ENCODE results near the gene CAMKK1. TPM values are rescaled to one million over a fixed set of nuclear protein-coding genes. Genes with fewer than 3 reads are reported as not detected.

CAMKK1 gene
- total RNA-seq: 10 to 100 TPM in 1 of 2 donors, 1 to 10 TPM in 1; 7.1 to 11.8 TPM
- long read RNA-seq, donor 1, partial matches to known transcripts: 5 of 6 reads
- long read RNA-seq, donor 1, other reads (novel, unspliced or antisense): 1 of 6 reads
- long read RNA-seq, donor 2, partial matches to known transcripts: 11 of 14 reads
- long read RNA-seq, donor 2, other reads (novel, unspliced or antisense): 3 of 14 reads

DNA sequence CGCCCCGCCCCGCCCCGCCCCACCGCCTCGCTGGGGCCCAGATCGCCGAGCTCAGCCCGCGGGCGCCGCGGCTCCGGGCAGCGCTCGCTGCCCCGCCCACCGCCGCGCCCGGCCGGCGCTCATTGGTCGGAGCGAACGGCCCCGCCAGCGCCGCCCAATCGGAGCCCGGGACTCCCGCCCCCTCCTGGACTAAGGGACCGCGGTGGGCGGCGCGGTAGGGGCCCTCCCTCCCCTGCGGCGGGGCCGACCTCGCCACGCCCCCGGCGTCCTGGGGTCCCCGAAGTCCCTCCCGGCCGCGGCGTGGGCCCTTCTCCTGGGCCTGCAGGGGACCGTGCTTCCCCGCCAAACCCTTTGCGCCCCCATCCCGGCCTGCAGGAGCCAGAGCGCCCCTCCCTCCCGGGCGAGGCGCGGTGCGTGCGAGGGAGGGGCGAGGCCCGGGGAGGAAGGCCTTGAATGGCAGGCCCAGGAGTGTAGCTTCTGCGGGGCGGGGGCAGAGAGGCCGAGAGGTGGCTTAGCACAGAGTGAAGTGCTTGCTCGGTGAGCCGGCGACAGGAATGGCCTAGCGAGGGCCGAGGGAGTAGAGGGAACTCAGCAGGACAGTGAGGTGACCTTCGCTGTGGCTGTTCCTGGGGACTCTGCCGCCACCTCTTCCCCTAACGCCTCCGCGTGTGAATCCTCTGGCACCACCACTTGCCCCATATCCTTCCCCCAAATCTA, at the start of gene CAMKK1:
TSS of gene CAMKK1 (minus strand) at position 51 of the 717 bp plus-strand sequence. CDS start 7,366 bp downstream, outside the sequence.
- intact Hi-C loops (cut with DNase I): no loop called here
- DNase-seq (ENCODE audit: low spot score): peak; percentile 97

DNA sequence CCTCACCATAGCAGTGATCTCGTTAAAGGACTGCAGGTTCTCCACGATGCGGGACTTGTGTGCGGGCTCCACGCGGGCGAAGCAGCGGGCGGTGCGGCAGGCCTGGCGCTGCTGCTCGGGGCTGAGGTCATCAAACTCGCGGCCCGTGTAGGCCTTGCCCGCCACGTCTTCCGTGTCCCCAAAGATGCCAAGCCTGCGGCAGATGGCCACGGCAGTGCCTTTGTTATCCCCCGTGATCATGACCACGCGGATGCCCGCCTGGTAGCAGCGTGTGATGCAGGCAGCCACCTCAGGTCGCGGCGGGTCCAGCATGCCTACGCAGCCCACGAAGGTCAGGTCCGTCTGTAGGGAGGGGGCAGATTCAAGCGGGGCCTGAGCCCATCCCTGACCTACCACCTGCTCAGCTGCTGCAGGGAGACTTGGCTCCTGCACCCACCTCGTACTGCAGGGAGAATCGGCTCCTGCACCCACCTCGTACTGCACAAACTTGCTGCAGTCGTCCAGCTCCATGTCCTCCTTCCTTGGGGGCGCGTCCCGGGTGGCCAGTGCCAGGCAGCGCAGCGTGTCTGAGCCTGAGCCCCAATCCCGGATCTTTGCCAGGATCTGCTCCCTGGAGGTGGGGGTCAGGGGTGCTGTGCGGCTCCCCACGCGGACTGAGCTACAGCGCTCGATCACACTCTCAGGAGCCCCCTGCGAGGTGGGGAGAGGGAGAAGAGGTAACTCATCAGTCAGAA, 48.3 kb upstream of the CAMKK1 start:
- intact Hi-C loops (cut with DNase I): no loop called here
- no peak for DNase-seq (ENCODE audit: low spot score)

DNA sequence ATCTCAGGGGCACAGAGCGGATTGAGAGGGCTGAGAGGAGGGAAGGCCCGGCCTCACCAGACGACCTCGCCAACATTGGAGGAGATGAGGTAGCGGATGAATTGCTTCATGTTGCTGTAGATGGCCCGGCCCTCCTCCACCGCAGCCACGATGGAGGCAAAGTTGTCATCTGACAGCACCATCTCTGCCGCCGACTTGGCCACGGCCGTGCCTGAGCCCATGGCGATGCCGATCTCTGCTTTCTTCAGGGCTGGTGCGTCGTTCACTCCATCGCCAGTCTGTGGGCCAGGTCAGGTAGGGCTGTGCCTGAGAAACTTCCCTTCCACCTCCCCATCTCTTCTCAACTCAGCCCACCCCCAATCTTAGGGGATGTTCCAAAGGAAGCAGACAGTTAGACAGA, 44.5 kb upstream of the CAMKK1 start:
- intact Hi-C loops (cut with DNase I): no loop called here
- DNase-seq (ENCODE audit: low spot score): no peak

DNA sequence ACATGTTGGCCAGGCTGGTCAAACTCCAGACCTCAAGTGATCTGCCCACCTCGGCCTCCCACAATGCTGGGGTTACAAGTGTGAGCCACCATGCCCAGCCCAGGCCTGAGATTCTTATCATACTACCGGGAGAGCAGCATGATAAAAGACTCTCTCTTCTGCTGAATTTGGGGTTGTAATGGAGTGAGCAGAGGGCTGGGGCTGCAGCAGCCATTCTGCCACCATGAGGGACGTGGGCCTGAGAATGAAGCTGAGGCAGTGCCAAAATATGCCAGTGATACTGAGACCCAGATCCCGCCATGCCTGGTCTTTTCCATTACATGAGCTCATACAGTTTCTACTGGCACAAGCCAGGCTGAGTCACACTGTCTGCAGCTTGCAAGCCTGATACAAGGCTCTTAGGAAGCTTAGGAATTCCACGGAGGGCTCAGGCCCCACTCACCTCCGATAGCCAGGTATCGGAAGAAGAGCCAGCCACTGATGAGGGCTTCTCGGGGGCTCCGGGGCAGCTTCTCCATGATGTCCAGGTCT, 43.0 kb upstream of the CAMKK1 start:
- intact Hi-C loops (cut with DNase I): no loop called here
- DNase-seq (ENCODE audit: low spot score): no peak

DNA sequence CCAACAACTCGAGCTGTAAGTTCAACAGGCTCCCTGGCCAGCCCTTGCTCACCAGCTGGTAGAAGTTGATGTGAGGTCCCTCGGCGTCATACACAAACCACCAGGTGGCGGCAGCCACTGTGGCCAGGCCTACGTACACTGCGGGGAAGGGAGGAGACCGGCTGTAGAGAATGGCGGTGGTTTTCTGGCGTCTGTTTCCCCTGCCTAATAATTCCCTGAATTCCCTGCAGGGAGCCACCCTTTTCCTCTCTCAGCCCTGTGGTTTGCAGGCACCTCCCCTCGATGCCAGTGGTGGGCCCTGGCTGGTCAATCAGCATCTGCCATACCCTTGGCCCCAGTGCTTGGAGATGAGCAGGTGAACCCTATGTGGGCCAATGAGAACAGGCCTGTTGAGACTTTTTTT, 42.3 kb upstream of the CAMKK1 start:
- intact Hi-C loops (cut with DNase I): no loop called here
- DNase-seq (ENCODE audit: low spot score): peak; percentile 84

DNA sequence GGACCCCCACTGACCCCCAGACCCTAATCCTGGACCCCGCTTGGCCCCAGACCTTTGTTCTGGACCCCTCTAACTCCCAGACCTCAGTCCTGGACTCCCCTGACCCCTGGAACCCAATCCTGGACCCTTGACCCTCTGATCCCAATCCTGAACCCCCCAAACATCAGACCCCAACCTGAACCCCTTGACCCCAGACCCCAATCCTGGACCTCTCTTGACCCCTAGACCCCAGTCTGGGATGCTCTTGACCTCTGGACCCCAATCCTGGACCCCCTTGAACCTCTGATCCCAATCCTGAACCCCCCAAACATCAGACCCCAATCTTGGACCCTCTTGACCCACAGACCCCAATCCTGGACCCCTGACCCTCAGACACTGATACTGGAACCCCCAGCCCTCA, 36.9 kb upstream of the CAMKK1 start:
- intact Hi-C loops (cut with DNase I): no loop called here
- DNase-seq (ENCODE audit: low spot score): no peak

DNA sequence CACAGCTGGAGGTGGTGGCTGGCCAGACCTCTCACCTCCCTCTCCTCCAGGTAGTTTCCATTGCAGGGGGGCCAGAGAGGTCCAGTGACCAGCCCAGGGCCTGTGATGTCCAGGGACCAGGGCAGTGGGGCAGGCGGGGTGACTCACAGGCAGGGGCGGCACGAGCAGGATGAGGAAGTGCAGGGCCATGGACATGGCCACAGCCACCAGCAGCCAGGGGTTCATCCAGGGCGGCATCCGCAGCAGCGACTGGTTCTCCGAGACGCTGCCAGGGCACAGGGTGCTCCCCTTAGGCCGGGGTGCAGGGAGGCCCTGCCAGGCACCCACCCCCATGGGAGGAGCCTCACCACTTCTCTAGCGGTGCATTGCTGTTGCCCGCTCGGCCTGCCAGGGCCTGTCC, 36.3 kb upstream of the CAMKK1 start:
- no peak for DNase-seq (ENCODE audit: low spot score)
- intact Hi-C loops (cut with DNase I): no loop called here

DNA sequence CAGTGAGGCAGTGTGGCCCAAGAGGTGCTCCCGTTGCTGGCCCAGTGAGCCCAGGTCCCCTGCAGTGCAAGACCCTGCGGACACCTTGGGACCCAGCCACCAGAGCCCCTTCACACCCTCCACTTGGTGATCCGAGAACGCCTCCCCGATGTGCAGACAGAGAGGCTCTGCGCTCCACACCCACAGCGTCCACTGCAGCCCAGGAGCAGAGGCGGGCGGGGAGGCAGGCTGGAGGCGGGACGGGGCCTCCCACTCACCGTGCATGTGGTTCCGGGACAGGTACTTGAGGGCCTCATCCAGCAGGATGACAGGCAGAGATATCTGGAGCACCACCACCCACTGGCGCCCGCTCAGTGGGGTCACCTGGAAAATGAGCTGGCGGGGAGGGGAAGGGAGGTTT, 35.6 kb upstream of the CAMKK1 start:
- DNase-seq (ENCODE audit: low spot score): no peak
- intact Hi-C loops (cut with DNase I): no loop called here

DNA sequence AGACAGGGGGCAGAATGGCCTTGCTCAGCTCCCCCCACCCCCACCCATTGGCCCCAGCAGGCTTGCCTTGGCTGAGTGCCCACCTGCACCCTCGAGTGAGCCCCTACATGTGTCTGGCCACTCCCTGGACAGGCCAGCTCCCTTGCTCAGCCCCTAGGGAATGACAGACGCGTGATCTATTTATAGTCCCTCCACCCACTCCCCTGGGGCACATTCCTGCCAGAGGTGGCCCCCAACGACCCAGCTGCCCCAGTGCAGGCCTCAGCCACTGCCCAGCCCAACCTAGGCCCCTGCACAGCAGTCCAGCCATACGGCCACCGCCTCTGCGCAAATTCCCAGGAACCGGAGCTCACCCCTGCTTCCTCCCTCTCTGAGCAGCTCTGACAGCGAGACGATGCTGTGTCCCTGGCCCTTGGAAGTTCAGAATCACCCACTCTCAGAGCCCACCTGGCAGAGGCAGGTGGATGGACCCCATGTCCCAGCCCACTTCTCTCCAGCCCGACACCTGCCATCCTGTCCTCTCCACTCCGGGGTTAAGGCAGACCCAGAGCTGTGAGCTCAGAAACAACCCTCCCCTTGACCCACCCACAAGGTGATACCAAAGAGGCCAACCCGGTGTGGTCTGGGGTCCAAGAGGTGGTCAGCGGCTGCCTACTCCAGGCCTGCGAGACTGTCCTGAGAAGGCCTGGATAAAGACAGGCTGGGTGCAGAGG, 34.9 kb upstream of the CAMKK1 start:
- intact Hi-C loops (cut with DNase I): no loop called here
- no peak for DNase-seq (ENCODE audit: low spot score)

DNA sequence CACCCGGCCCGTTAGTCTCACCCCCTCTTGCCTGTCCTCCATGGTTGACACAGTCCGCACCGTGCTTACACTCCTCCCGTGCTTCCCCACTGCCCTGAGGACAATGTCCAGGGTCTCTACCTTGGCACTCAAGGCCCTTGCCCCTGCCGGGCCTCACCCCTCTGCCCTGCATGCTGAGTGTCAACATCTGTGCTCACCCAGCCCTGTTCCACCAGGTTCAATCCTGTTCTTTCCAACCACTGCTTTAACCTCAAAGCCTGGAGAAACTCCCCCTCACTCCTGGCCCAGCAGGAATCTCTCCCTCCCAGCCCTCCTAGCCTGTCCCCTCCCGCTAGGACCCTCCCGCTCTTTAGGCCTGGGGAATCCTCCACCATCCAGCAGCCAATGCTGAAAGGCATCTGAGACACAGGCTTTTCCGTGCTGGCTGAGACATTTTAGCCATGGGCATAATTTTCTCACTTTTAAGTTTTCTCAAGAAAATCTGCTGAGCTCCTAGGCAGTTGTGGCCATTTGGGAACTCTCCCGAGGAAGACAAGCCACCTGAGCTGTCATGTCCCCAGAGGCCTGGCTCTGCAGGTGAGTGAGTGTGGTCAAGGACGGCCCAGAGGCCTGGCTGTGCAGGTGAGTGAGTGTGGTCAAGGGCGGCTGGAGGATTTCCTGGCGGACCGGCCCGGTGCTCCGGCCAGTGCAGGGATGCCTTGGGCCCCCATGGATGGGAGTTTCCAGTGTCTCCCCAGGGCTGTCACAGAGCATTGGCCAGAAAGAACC, 34.2 kb upstream of the CAMKK1 start:
- no peak for DNase-seq (ENCODE audit: low spot score)
- intact Hi-C loops (cut with DNase I): no loop called here

DNA sequence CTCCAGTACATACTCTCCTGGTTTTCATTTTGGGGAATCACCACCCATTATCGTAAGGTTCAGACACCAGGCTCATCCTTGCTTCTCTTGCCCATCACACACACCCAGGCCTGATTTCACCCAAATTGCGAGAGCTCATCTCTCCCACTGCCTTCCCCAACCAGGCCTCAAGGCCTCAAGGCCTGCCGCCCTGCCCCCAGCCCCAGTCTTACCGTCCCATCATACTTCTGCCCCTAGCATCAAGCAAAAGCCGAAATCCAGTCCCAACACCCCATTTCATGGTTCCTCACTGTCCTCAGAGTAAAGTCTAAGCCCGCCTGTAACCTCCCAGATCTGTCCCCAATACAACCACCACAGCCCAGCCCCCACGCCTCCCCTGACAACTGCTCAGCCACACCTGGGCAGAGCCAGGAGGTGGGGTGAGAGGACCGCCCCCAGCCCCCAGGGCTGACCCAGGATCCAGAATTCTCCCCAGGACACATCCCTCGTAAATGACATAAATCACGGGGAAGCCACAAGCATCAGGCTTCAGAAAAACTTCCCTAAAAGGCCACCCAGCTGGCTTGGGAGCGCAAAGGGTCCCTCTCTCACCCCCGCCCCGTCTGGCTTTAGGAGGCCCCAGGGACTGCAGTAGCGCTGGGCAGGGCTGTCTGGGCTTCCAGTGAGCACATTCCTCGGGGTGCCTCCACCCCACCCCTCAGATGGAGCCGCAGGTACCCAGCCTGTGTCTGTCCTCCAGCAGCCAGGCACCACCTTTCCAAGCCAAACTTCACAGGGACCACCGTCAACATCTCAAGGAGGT, 33.0 kb upstream of the CAMKK1 start:
- DNase-seq (ENCODE audit: low spot score): no peak
- intact Hi-C loops (cut with DNase I): no loop called here

DNA sequence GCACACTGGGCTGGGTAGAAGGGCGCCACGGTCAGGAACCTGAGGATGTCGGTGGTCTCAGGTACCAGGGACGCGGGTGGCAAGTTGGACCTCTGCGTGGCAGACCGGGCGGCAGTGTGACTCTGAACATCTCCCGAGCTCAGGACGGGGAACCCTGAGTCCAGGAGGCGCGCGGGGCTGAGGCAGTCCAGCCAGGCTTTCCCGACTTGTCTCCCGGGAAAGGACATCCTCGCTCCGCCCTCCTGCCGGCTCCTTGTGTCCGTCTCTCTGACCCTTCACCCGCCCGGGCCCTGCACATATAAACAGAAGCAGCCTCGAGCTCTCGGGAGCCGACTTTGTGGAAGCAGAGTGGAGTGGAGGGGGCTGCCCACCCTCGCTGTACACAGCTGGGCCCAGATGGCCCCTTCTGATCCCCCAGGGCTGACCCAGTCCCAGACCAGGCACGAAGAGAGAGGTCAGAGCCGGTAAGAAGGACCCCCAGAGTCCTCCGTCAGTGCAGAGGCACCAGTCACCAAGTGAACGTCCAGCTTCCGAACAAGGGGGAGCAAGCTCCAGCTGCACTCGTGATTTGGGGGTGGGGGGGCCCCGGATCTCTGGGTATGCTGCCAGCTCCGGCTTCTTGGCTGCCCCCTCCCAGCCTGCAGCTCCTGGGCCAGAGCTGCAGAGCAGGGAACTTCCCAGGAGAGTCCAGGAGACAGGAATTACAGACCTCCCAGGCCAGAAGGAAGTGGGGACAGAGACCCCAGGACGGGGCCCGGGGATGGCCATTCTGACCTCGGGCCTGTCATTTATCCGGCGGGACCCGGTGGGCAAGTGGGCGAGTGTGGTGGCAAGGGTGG, 31.9 kb upstream of the CAMKK1 start:
- intact Hi-C loops (cut with DNase I): no loop called here

DNA sequence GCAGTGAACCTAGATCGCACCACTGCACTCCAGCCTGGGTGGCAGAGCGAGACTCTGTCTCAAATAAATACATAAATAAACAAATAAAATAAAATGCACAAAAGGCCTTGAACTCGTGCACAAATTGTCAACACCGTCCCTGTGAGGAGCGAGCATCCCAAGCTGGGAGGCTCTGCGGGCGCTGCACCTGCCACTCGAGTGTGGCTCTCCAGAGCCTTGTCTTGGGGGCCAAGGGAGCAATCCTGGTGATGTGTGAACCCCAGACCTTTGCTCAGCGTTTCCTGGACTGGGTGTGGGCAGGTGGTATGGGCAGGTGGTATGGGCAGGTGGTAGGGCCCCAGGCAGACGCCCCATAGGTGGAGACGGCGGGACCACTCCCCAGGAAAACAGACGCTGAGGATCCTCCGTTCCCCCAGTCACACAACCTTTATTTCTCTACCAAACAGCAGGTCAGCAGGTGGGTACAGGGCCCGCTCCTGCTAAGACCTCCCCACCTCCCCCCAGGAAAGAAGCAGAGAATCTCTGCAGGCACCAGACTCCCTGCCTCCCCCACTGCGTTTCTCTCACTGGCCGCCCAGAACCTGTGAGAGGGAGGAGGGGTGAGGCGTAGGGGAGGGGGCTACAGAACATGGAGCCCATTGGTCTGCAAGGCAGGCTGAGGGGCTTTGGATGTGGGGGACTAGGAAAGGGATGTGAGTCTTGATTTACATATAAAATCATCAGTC, 30.8 kb upstream of the CAMKK1 start:
- no peak for DNase-seq (ENCODE audit: low spot score)
- intact Hi-C loops (cut with DNase I): no loop called here

More for the DNA sequence above, 31.9 kb upstream of the CAMKK1 start:
- DNase-seq (ENCODE audit: low spot score): no peak

DNA sequence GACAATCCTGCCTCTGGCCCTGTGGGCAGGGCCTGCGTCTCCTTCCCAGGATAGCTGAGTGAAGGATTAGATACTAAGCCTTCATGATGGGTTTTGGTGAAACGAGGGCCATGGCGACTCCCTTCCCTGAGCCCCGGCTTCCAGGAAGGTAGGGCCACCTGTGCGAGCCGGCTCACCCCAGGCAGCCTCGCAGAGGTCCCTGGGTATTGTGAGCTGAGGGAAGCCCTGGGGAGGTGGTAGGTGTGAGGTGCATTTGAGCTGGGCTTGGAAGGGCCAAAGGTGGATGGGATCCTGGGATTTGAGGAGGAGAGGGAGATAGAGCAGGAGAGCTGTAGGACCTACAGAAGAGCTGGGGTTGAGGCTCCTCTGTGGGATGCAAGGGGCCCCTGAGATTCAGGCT, 29.9 kb upstream of the CAMKK1 start:
- intact Hi-C loops (cut with DNase I): no loop called here
- DNase-seq (ENCODE audit: low spot score): no peak

DNA sequence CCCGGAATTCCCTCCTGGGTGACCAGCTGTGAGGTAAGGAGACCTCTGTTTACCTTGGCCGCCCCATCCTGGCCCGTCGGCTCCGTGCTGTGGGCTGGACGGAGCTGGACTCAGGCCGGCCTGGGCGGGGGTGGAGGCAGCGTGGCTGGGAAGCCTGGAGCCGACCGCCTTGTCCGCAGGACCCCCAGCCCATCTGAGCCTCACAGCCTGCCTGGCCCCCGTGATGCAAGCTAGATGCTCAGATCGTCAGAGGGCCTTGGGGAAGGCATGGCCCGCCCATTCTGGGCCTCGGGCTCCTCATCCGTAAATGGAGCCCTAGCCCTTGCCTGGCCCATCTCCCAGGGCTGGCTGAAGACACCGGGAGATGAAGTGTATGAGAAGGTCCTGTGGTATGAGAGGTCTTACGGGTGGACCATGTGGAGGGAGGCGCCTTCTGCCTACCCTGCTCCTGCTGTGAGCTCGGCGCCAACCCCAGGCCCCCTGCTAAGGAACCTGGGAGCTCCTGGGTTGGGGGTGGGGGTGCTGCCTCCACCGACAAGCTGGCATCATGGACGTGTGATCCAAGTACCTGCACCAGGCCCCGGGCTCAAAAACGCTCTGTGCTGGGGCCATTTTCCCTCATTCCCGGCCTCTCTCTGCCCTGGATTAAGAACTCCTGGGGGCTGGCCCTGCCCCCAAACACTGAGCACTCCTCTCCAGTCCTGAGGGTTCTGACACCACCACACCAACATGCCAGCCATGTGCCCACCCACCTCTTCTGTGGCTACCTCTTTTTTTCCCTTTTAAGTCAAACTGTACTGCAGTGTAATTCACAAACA, 28.9 kb upstream of the CAMKK1 start:
- peak; percentile 89 for DNase-seq (ENCODE audit: low spot score)
- intact Hi-C loops (cut with DNase I): no loop called here

DNA sequence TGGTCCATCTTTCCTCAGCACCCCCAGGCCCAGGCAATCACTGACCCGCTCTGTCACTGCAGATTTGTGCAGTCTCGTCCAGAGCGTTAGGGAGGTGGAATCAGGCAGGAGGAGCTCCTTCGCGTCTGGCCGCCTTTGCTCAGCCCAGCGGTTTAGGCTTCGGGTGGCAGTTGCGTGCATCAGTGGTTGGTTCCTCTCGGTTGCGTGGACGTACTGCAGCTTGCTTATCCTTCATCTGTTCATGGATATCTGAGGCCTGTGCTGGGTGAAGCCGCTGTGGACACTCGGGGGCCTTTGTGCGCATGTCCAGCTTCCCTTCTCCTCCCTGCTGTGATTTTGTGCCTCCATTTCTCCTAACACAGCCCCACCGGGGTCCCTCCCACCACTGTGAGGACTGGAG, 28.2 kb upstream of the CAMKK1 start:
- intact Hi-C loops (cut with DNase I): no loop called here
- no peak for DNase-seq (ENCODE audit: low spot score)

Measured in posterior vena cava (tissue), 2 donors.